ENCODE data around the gene ZNF766. TPM values are rescaled to one million over a fixed set of nuclear protein-coding genes. Genes with fewer than 3 reads are reported as not detected.

The ZNF766 gene
- total RNA-seq, 1 experiment from 2014 or later, result 17.9 TPM

DNA sequence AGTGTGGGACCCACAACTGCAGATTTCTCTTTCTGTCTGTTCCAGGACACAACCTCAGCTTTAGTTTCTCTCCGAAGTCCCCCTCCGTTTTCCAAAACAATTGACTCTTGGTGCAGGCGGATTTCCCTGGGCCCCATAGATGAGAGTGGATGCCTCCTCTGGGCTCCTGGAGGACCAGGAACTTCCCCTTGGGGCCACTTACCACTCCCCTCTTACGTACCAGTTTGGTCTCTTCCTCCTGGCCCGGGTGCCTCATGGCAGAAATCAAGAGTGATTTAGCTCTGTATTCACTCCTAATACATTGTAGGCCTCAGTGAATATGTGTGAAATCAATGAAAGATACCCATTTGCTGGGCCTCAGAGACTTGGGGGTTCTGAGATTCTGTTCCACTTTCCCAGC is 45.2 kb upstream of the ZNF766 start:
- POLR2A ChIA-PET, result no interaction called here

More for the DNA sequence above, 45.2 kb upstream of the ZNF766 start:
- CTCF ChIA-PET, result no interaction called here
- peaks cover 70 to 80% of the 10 kb centered on the region in 2 experiments; a peak in 3 of 4 replicates for H3K36me3 ChIP-seq (ENCODE audit: control insufficient read depth in 1 of 2, insufficient read depth in 2 of 2, low read length in 2 of 2)
- TF ChIP-seq RAD21 (IDR thresholded peaks at IDR 0.05; ENCODE audit: low read depth) (no peak), SIN3A (IDR thresholded peaks at IDR 0.05; ENCODE audit: low read depth) (no peak), SRF (IDR thresholded peaks at IDR 0.05; ENCODE audit: low read depth) (no peak), ELF1 (IDR thresholded peaks at IDR 0.05; ENCODE audit: borderline replicate concordance, low read depth) (no peak), CBX3 (IDR thresholded peaks at IDR 0.05; ENCODE audit: low read depth) (no peak), SP1 (IDR thresholded peaks at IDR 0.05; ENCODE audit: low read depth) (no peak), ZFX (IDR thresholded peaks at IDR 0.05) (no peak), YY1 (IDR thresholded peaks at IDR 0.05; ENCODE audit: extremely low read depth, insufficient replicate concordance, low read depth, low read length) (no peak), EZH2 (IDR thresholded peaks at IDR 0.05) (no peak), POLR2A (IDR thresholded peaks at IDR 0.05; ENCODE audit: borderline replicate concordance, extremely low read depth, insufficient read depth, insufficient read length) (no peak)
- TF ChIP-seq, protein P1, sequence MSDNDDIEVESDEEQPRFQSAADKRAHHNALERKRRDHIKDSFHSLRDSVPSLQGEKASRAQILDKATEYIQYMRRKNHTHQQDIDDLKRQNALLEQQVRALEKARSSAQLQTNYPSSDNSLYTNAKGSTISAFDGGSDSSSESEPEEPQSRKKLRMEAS (IDR thresholded peaks at IDR 0.05), result no peak
- TF ChIP-seq, protein P2, sequence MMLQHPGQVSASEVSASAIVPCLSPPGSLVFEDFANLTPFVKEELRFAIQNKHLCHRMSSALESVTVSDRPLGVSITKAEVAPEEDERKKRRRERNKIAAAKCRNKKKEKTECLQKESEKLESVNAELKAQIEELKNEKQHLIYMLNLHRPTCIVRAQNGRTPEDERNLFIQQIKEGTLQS (IDR thresholded peaks at IDR 0.05), result no peak
- TF ChIP-seq, protein P3, sequence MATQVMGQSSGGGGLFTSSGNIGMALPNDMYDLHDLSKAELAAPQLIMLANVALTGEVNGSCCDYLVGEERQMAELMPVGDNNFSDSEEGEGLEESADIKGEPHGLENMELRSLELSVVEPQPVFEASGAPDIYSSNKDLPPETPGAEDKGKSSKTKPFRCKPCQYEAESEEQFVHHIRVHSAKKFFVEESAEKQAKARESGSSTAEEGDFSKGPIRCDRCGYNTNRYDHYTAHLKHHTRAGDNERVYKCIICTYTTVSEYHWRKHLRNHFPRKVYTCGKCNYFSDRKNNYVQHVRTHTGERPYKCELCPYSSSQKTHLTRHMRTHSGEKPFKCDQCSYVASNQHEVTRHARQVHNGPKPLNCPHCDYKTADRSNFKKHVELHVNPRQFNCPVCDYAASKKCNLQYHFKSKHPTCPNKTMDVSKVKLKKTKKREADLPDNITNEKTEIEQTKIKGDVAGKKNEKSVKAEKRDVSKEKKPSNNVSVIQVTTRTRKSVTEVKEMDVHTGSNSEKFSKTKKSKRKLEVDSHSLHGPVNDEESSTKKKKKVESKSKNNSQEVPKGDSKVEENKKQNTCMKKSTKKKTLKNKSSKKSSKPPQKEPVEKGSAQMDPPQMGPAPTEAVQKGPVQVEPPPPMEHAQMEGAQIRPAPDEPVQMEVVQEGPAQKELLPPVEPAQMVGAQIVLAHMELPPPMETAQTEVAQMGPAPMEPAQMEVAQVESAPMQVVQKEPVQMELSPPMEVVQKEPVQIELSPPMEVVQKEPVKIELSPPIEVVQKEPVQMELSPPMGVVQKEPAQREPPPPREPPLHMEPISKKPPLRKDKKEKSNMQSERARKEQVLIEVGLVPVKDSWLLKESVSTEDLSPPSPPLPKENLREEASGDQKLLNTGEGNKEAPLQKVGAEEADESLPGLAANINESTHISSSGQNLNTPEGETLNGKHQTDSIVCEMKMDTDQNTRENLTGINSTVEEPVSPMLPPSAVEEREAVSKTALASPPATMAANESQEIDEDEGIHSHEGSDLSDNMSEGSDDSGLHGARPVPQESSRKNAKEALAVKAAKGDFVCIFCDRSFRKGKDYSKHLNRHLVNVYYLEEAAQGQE (IDR thresholded peaks at IDR 0.05; ENCODE audit: low read depth), result no peak
- TF ChIP-seq, protein P4, sequence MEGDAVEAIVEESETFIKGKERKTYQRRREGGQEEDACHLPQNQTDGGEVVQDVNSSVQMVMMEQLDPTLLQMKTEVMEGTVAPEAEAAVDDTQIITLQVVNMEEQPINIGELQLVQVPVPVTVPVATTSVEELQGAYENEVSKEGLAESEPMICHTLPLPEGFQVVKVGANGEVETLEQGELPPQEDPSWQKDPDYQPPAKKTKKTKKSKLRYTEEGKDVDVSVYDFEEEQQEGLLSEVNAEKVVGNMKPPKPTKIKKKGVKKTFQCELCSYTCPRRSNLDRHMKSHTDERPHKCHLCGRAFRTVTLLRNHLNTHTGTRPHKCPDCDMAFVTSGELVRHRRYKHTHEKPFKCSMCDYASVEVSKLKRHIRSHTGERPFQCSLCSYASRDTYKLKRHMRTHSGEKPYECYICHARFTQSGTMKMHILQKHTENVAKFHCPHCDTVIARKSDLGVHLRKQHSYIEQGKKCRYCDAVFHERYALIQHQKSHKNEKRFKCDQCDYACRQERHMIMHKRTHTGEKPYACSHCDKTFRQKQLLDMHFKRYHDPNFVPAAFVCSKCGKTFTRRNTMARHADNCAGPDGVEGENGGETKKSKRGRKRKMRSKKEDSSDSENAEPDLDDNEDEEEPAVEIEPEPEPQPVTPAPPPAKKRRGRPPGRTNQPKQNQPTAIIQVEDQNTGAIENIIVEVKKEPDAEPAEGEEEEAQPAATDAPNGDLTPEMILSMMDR (IDR thresholded peaks at IDR 0.05 in 2 of 3, conservative IDR thresholded peaks at IDR 0.05 in 1 of 3; ENCODE audit: borderline replicate concordance in 1 of 3, insufficient read depth in 1 of 3, low read depth in 2 of 3, low read length in 2 of 3), result no peak
- TF ChIP-seq, protein P5, sequence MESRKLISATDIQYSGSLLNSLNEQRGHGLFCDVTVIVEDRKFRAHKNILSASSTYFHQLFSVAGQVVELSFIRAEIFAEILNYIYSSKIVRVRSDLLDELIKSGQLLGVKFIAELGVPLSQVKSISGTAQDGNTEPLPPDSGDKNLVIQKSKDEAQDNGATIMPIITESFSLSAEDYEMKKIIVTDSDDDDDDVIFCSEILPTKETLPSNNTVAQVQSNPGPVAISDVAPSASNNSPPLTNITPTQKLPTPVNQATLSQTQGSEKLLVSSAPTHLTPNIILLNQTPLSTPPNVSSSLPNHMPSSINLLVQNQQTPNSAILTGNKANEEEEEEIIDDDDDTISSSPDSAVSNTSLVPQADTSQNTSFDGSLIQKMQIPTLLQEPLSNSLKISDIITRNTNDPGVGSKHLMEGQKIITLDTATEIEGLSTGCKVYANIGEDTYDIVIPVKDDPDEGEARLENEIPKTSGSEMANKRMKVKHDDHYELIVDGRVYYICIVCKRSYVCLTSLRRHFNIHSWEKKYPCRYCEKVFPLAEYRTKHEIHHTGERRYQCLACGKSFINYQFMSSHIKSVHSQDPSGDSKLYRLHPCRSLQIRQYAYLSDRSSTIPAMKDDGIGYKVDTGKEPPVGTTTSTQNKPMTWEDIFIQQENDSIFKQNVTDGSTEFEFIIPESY (IDR thresholded peaks at IDR 0.05; ENCODE audit: extremely low read depth, insufficient replicate concordance, low read length), result no peak
- no peaks in the 10 kb centered on the region for H3K4me1 ChIP-seq (ENCODE audit: control insufficient read depth in 1 of 2, insufficient read depth in 2 of 2, low read length in 2 of 2)
- no peak overlapping the region for H3K9ac ChIP-seq (ENCODE audit: low read length)
- H3K9me2 ChIP-seq (ENCODE audit: insufficient read depth), result no peaks in the 10 kb centered on the region
- H3K27me3 ChIP-seq (ENCODE audit: insufficient read depth, low read length), result no peaks in the 10 kb centered on the region
- no peak for DNase-seq (ENCODE audit: low read depth, low spot score)
- H3K79me2 ChIP-seq (ENCODE audit: insufficient read depth, low read length), result no peaks in the 10 kb centered on the region; the same call in 1 of the 2 replicates
- H2AFZ ChIP-seq (ENCODE audit: low read depth, low read length, poor library complexity, severe bottlenecking), result no peak overlapping the region
- no peak overlapping the region for H3K27ac ChIP-seq (ENCODE audit: low read depth, low read length)
- no peak overlapping the region for H3K4me2 ChIP-seq (ENCODE audit: low read length)
- no peak overlapping the region for H3K4me3 ChIP-seq (replicated peaks in 1 of 2; ENCODE audit: low read depth in 1 of 2, low read length in 2 of 2)
- no peak for ATAC-seq
- H3K9me3 ChIP-seq (ENCODE audit: control insufficient read depth in 1 of 2, insufficient read depth in 1 of 2, low read depth in 1 of 2, low read length in 2 of 2), result no peaks in the 10 kb centered on the region
- intact Hi-C loops (cut with micrococcal nuclease), result no loop called here
- no TSS peak for BruUV-seq (replicated peaks)
- no peaks in the 10 kb centered on the region for H4K20me1 ChIP-seq (ENCODE audit: insufficient read depth)
- RAD21 ChIA-PET (ENCODE audit: low non-redundant PET in 1 of 2, low total read pairs in 2 of 2, uncharacterized antibody in 2 of 2, unreplicated experiment in 2 of 2), result no interaction called here

All from HCT116 (cell line).